Brain microvascular endothelial cell (primary cell): ENCODE results near the gene COL4A4.

Experiments used
- DNase-seq: peaks from one replicate; pipeline ENCODE4 v3.0.0-alpha.2; 2020
- H3K27ac ChIP-seq: fragments of 250-450 bp; sonication (Bioruptor Pico); 2 replicates; pipeline ENCODE4 v1.5.1; 2020; ENCODE audit warnings: mild to moderate bottlenecking, moderate library complexity
- H3K27me3 ChIP-seq: fragments of 250-450 bp; sonication (Bioruptor Pico); replicated peaks from 2 replicates; pipeline ENCODE4 v1.5.1; 2020; ENCODE audit warnings: mild to moderate bottlenecking
- H3K36me3 ChIP-seq: fragments of 250-450 bp; sonication (Bioruptor Pico); replicated peaks from 2 replicates; pipeline ENCODE4 v1.5.1; 2020; ENCODE audit warnings: mild to moderate bottlenecking
- H3K4me3 ChIP-seq: 2 replicates; pipeline ENCODE4 v1.5.1; 2011; ENCODE audit warnings: low read depth, mild to moderate bottlenecking, control low read depth, low read length, moderate library complexity
- in situ Hi-C: cut with HindIII; loops from 2 replicates; pipeline ENCODE4 v1.10.0; 2017; ENCODE audit warnings: low sequenced_read_pairs, low pct_ligation_motif_present
- TF ChIP-seq, protein P1 (sequence below): IDR thresholded peaks from 2 replicates; pipeline ENCODE4 v1.5.1; 2011; ENCODE audit warnings: low read depth, mild to moderate bottlenecking, moderate library complexity, low read length, control low read depth, inconsistent platforms; ENCODE audit errors: missing control alignments

COL4A4 gene

DNA sequence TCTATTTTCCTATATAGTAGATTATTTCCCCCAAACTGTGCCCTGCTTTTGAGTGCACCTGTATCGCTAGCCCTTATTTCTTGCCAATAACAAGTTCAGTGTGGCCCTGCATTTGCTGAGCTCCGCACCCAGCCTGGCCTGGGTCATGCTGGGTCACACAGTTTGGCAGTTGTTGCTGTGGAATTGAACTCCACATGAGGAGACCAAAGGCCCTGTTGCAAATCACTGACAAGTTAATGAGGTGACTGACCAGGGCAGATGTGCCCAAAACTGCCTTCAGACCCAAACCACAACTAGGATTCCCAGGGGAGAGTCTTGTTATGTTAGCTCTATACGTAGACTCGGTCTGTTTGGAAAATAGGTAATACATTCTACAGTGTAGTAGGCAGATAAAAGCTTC is 31.0 kb downstream of the COL4A4 start:
- Histone ChIP-seq H3K4me3 (no peak overlapping the region), H3K27me3 (no peaks in the 10 kb centered on the region), H3K36me3 (no peaks in the 10 kb centered on the region), H3K27ac (no peak overlapping the region)
- TF ChIP-seq, protein P1, sequence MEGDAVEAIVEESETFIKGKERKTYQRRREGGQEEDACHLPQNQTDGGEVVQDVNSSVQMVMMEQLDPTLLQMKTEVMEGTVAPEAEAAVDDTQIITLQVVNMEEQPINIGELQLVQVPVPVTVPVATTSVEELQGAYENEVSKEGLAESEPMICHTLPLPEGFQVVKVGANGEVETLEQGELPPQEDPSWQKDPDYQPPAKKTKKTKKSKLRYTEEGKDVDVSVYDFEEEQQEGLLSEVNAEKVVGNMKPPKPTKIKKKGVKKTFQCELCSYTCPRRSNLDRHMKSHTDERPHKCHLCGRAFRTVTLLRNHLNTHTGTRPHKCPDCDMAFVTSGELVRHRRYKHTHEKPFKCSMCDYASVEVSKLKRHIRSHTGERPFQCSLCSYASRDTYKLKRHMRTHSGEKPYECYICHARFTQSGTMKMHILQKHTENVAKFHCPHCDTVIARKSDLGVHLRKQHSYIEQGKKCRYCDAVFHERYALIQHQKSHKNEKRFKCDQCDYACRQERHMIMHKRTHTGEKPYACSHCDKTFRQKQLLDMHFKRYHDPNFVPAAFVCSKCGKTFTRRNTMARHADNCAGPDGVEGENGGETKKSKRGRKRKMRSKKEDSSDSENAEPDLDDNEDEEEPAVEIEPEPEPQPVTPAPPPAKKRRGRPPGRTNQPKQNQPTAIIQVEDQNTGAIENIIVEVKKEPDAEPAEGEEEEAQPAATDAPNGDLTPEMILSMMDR: no peak
- DNase-seq: no peak
- in situ Hi-C loops: no loop called here

GRCh38 chr2:227130636-227131035 is 33.4 kb downstream of the COL4A4 start:
- H3K36me3 ChIP-seq: no peaks in the 10 kb centered on the region
- H3K27ac ChIP-seq: no peak overlapping the region
- H3K4me3 ChIP-seq: no peak overlapping the region
- H3K27me3 ChIP-seq: no peaks in the 10 kb centered on the region
- in situ Hi-C loops: no loop called here
- no peak for DNase-seq
- TF ChIP-seq, protein P1: no peak

DNA sequence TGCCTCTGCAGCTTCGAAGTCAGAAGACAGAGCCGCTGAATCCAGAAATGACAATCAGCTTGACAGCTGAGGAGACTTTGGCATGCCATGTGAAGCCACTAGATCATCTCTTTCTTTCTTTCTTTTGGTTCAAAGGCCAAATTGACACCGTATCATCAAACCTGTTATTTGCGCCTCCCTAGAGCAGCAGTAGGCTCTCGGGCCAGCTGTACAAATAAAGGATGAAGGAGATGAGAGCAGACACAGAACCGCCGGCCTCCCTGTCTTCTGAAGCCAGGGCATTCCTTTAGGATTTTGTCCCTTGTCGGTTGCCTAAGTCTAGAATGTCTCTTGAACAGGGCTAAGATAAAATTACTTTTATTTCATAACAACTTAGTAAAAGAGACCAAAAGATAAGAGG is 36.8 kb downstream of the COL4A4 start:
- TF ChIP-seq, protein P1: no peak
- Histone ChIP-seq H3K27ac (no peak overlapping the region), H3K27me3 (no peaks in the 10 kb centered on the region), H3K36me3 (no peaks in the 10 kb centered on the region), H3K4me3 (no peak overlapping the region)
- in situ Hi-C loops: no loop called here
- DNase-seq: no peak

GRCh38 chr2:227125506-227125905 is 38.5 kb downstream of the COL4A4 start:
- H3K27ac ChIP-seq: no peak overlapping the region
- no peaks in the 10 kb centered on the region for H3K27me3 ChIP-seq
- DNase-seq: no peak
- no peak overlapping the region for H3K4me3 ChIP-seq
- in situ Hi-C loops: no loop called here
- H3K36me3 ChIP-seq: no peaks in the 10 kb centered on the region
- TF ChIP-seq, protein P1: peak; percentile 64

DNA sequence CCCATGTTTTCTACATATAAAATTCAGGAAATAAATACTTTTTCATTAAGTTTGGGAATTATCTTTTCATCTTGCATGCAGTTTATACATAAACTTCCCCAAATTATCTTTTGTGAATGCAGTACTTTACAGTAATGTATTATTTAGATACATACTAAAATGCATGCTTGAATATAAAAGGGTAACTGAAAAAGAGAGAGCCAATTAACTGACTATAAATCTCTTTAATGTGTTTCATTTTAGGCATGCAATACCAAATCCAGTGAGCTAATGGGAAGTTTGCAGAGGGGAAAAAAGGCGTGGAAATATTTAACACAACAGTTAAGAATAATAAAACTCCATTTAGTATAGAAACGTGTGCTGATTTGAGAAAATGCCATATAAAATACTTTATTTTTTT is 39.2 kb downstream of the COL4A4 start:
- TF ChIP-seq, protein P1: no peak
- no peak for DNase-seq
- Histone ChIP-seq H3K27ac (no peak overlapping the region), H3K27me3 (no peaks in the 10 kb centered on the region), H3K36me3 (no peaks in the 10 kb centered on the region), H3K4me3 (no peak overlapping the region)
- in situ Hi-C loops: no loop called here

DNA sequence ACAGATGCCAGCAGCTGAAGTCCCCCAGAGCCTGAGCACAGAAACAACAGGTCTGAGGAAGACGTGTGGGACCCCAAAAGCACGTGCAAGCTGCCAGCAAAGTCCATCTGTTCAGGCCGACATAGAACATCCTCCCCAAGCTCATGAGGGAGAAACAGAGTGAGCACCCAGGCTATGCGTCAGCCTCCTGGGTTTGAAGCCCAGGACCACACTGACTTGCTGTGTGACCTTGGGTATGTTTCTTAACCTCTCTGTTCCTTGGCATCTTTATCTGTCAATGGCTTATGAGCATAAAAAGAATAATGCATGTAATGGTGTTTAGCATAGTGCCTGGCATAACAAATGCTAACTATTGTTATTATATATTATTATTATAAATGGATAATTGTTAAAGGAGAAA is 40.3 kb downstream of the COL4A4 start:
- no peaks in the 10 kb centered on the region for H3K36me3 ChIP-seq
- TF ChIP-seq, protein P1: no peak
- H3K27ac ChIP-seq: no peak overlapping the region
- no peak for DNase-seq
- no peaks in the 10 kb centered on the region for H3K27me3 ChIP-seq
- in situ Hi-C loops: no loop called here
- H3K4me3 ChIP-seq: no peak overlapping the region
